PFSK-1 (cell line): ENCODE results near the gene KDM6B.

Experiments
- POLR2AphosphoS5 ChIP-seq: IDR thresholded peaks from 2 replicates; pipeline ENCODE4 v1.6.1; 2012; ENCODE audit warnings: low read depth, mild to moderate bottlenecking, control low read depth, low read length, moderate library complexity
- SIN3A ChIP-seq: IDR thresholded peaks from 2 replicates; pipeline ENCODE4 v1.6.1; 2012; ENCODE audit warnings: mild to moderate bottlenecking, low read length, moderate library complexity, borderline replicate concordance; ENCODE audit not compliant: insufficient read depth
- TAF1 ChIP-seq: IDR thresholded peaks from 2 replicates; pipeline ENCODE4 v1.6.1; 2012; ENCODE audit warnings: low read length, control low read depth, borderline replicate concordance; ENCODE audit not compliant: insufficient read depth

GRCh38 chr17:7854078-7854777 is 20.2 kb downstream of the KDM6B start:
- TF ChIP-seq TAF1 (no peak), SIN3A (no peak), POLR2AphosphoS5 (no peak)
